NOMO-1 (cell line): Measurements from ENCODE around the gene ROR1.
"Not testable (repeated sequence)": the region's sequence is repeated elsewhere in the genome, so short reads cannot be mapped to it uniquely, and the experiment has no call there.

Experiments
- DNase-seq, 2 experiments: peaks; one replicate each; lab custom pipeline; 2025; ENCODE audit not compliant: unreplicated experiment in 2 of 2; lab: John Stamatoyannopoulos, UW

ROR1 gene

DNA sequence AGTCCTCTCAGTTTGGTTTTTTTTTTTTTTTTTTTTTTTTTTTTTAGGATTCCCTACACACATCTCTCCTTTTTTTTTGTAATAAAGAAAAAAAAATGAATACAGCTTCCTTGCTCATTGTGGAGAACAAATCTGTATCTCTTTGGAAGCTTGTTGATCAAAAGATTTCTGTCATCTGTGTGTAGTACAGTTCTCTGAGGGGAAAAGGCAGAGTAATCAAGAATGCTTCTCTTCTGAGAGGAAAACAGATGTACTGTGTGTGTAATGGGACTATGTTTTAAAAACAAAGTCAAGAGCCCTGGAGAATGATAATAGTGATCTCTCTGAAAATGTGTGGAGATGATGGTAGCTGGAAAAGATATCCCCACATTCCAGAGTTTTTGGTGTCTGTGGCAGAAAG lies 16.5 kb upstream of the ROR1 start:
- DNase-seq, result no peak

DNA sequence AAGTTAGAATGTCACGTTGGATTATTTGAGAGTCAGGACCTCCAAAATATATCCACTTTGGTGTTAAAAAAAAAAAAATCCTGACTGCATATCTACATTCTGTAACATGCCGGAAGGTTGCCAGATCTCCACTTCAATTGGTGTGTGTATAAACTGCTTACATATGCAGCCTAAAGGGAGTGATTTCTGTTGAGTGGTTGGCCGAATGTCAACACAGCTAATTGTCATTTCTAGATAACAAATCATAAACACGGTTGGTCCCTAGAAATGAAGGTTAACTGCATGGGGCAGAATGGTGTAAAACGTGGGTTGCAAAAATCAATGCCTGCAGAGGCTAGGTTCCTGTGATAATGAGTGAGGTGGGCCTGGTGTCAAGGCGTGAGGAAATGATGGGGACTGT lies 15.0 kb upstream of the ROR1 start:
- no peak for DNase-seq

DNA sequence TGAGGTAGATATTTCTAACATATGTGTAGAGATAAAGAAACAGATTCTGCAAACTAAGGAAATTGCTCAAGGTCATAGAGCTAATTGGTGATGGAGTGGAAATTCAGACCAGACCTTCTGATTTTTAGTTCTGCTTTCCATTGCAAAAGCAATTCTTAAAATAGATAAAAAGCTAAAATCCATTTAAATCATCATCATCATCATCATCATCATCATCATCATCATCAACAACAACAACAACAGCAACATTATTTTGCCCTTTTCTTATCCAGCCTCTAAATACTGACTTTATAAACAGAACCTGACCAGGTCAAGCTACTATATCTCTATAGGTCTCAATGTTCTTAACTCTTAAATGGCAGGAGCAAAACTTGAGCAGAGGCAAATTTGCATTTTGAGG lies 14.0 kb upstream of the ROR1 start:
- DNase-seq, result peak in 1 of 2 experiments; percentile 32

DNA sequence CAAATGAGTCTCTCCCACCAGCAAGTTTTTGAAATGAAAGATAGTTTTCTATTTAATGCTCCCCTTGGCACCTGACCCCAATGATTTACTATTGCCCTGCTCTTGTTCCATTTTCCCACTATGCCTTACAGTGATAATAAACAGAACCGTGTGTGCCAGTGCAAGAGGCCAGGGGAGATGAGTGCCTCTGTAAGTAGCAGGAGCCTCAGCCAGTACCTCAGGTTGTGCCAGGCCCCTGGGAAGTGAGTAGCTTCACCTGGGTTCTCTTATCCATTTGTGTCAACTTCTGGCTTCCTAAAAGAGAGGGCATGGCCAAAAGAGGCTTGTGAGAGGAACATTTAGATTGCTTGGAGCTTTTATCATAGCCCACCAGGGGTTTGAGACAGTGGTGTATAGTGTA lies 3.4 kb upstream of the ROR1 start:
- DNase-seq, result no peak

DNA sequence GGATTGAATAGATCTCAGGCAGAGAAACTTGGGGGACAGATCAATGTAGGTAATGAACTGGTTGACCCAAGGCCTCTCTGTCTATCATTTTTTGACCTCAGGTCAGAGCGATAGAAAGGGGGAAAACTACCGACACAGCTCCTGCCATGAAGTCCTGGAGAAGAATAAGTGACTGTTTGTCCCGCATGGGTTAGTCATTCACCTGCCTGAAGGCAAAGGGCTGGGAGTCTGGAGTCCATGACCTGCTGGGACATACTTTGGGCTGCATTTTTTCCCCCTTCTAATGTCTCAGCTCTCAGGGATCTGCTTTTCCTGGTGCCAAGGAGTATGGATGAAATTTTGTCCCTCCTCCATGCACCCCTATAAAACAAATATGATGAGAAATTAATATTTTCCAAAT lies 1.6 kb upstream of the ROR1 start:
- DNase-seq, result no peak

DNA sequence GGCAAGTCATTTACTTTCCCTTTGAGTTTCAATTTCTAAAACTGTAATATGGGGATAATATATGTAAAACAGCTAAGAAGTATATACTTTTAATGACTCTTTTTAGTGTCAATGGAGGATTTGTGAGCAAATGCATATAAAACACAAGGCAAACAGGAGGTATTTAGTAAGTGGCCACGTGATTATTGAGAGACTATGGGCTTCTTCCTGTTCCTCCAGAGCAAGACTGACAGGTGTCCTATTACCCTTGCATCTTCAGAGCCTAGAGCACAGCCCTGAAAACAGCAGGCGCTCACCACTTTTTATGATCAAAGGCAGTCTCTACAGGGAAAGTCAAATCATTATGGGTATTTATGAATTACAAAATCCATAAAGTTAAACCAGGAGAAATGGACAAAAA lies 941 bp upstream of the ROR1 start:
- no peak for DNase-seq

DNA sequence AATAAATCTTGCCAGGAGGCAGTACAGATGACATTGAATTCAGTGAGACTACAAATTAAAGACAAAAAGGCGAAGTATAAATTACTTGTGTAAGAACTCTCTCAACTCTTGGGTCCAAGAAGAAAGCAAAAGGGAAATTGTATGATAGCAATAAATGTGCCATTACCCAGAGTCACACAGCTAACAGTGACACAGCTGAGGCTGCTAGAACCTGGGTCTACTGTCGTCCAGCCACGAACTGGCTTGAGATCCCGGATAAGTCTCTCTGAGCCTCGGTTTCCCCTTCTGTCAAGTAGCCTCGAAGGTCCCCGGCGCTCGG lies 362 bp upstream of the ROR1 start:
- peak in 1 of 2 experiments; percentile 25 for DNase-seq

DNA sequence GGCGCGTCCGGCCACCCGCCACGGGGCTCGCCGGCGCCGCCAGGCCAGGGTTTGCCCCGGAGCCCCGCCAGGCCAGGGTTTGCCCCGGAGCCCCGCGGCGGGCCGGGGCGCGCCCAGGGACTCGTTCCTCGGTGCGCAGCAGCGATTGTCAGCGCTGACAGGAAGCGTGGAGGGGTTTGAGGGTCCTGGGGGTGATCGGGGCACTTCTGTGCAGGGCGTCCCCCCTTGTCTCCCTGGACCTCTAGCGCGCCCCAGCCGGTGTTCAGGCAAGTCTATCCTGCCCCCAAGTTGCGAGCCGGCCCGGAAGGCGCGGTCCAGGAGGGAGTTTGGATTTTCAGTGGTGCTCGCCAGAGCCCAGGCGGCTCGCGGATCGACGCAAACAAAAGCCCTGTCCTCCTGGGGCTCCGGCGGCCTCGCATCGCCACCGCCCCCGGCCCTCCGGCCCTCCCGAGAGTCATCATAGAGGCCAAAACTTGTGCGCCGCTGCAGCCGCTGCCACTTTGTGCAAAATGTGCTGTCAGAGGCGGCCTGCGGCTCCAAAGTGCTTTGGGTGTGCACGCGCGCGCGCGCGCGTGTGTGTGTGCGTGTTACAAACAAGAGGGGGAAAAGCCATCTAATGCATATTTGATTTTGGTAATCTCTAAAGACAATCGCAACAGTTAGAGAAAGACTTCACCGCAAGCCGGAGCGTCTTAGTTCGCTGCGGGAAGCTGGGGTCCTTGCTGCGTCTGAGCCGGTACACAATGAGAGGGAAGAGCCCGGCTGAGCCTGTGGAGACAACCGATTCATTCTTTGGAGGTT lies 1.0 kb downstream of the ROR1 start:
- DNase-seq, result no peak

DNA sequence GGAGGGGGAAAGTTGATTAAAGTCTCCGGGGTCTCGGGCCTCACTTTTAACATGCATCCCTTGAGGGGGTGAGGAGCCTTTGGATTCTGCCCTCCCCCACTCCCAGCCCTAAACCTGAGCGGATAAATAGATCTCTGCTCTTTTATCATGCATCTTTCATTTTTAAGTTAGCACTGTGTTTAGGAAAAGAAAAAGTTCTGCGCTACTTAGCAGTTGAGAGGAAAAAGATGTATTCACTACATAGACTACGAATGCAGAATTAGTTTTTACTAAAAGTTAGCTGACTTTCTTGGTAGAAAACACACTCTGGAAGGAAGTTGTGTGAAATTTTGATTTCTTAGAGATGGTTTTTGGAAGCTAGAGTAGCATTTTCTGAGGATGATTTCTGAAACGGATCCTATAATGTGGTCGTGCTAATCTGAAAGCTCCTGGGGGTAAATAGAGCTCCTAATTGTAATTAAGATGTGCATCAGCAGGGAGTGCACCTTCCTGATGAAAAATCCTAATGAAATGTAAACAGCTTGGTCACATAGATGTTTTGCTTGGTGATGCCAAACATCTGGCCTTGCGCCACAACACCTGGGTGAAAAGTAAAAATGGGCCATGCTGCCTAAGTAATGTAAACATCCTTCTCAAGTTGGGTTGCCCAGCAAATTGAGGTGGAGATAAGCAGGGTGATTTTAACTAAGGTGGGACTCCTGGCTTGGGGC lies 1.8 kb downstream of the ROR1 start:
- DNase-seq, result no peak

DNA sequence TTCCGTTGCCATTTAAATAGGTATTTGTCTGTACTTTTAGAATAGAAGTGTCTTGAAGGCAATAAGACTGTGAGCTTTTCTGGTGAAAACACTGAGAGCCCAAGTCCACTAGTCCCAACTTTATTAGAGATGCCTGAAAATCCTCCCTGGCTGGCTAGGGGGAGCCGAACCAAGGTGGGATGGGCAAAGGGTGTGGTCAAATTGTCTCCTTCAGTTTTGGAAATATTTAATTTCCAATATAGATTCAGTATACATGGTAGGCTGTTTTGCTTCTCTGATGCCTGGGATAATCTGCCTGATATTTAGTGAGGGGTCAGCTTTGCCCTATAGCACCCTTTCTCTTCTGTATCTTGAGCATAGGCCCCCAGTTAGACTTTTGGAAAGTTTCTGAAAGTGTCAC lies 3.5 kb downstream of the ROR1 start:
- DNase-seq, result no peak

DNA sequence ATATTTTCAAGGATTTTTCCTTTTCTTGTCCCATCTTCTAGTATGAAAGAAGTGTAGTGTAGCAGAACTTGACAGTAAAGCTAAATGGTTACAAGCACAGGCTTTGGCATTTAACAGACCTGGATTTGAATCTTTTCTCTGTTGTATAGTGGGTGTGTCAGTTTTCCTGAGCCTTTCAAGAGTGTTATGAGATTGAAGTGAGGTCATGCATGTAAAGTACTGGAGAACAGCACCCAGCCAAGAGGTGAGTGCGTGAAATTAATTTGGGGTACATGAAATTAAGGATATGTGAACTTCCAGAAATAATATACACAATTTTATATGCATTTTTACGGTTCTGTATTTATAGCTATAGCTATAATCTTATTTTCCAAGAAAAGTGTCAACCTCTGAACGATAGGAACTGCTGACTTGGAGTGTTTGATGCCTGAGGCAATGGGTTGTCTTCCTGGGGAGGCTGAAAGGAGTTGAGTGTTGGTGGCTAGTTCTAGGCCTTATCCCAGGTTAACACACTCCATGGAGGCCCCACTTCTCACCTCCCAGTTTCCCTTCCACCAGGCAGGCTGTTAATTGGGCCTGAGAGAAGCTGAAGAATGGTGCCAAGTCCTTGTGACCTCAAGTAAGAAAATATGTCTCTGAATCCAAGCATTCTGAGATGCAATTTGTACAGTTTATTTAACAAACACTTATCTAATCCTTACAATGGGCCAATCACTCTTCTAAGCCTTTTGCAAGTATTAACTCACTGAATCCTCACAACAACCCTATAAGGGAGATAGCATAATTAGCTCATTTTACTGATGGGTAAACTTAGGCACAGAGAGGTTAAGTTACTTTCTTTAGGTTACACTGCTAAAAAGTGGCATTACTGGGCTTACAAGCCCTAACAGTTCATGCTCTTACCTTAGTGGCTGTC lies 4.4 kb downstream of the ROR1 start:
- DNase-seq, result no peak

DNA sequence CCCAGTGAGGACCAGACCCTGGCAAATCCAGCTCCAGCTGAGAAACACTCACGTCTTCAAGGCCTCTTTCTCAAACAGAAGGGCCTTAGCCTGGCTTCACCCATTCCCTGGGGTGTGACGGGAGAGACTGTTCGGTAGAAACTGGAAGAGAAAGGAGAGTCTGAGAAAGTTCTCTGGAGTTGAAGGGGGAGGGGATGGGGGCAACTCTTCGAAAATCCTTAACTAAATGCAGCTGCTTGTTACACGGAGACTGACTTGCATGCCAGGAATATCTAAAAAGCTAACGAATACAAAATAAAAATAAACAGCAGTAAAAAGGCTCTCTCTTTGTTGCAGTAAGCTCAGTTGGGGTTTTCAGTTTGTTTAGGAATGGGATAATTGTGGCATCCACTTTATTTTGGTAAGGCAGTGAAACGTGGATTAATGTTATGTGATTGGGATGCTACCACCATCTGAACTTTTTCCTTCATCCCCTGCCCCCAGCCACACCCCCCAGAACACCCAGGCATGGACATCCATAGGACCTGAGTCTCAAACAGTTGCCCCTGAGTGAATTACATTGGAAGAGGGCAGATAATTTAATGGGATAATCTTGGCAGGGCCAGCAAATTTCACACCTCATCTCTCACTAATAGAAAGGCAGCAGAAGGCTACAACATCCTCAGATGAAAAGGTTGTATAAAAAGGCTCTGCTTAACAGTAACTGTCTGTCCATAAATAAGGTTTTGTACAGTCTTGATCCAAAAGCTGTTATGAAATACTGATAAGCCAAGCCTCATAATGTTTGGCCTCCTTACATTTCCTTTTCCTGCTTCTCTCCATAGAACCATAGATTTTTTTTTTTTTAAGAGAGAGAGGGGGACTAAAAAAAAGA lies 5.8 kb downstream of the ROR1 start:
- DNase-seq, result no peak

DNA sequence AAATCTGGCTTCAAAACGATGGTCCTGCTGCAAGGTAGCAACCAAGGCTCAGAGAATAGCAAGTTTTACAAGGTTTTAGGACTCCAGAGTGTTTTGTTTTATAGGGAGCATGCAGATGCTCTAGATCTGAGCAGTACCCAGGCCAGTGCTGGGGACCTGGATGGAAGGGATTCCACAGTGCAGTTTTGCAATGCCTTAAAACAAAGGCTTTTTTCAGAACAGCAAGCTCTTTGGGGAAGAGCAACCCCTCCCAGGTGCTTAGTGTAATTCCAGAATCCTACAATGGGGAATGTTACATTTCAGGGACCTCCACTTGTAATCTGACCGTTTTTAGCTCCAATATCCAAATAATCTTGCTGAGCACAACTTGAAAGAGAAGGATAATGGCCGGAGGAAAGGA lies 6.7 kb downstream of the ROR1 start:
- no peak for DNase-seq

DNA sequence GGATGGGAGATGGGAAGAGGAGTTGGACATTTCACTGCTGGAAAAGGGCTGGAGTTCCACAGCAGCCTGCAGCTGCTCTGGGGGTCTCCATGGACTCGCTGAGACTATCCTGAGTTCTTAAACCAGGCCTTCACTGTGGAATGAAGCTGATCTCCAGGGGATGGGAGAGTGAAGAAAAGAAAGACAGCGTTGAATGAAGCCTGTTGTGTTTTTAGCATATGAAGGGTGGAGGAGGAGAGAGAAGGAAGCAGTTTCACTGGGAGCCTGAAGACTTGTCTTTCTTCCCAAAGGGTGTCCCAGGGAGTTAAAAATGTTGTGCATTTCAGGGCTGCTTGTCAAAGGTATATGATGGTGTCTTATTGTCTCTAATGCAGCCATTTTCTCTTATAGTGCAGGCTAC lies 9.2 kb downstream of the ROR1 start:
- DNase-seq, result no peak

DNA sequence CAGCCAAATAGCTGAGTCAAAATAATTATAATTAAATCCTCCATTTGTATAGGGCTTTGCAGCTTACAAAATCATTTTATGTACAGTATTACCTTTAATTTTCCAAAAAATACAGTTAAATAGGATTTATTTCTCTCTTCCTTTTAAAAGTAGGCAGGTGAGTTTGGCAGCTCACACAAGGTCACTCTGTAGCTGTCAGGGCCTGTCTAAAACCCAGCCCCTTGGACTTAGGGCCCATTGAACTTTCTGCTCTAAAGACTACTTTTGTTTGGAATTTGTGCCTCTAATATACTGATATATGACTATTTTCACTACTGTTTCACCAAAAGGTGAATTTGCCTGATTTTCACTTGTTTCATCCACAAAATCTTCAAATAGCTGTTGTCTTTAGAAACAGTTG lies 10.3 kb downstream of the ROR1 start:
- no peak for DNase-seq

DNA sequence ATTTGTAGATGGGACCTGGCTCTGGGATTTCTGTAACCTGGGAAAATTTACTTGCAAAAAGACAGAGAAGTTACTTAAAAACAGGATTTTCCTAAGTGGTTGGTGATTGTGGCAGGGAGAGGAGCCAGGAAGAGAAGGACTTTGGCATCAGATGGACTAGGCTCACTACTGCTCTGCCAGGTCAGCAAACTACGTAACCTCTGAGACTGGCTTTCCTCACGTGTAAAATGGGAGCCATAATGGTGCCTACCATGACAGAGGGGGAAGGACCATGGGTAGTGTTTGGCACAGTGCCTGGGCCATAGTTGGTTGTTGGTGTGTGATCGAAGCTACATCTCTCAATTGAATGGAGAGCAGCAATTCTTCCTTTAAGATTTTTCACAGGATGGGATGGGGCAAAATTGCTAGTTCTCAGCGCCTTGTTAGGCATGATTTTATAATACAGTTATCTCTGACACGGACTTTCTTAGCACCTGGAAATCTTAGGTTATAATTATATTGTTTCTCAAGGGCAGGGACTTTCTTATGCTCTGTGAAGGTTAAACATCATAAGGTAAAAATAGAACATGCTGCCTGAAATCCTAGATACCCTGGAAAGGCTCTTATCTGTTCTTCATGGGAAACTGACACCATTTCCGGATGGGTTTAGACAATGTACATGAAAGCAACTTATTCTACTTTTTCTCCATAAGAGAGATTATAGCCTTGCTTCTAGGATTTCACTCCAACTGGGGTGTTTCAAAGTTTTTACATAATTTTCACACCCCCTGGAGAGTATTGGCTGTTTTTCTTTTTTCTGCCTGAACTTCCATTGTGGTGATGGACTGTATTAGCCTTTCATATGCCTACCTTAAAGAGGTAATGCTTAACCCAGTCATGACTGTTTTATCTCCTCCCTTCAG lies 10.9 kb downstream of the ROR1 start:
- DNase-seq, result no peak

DNA sequence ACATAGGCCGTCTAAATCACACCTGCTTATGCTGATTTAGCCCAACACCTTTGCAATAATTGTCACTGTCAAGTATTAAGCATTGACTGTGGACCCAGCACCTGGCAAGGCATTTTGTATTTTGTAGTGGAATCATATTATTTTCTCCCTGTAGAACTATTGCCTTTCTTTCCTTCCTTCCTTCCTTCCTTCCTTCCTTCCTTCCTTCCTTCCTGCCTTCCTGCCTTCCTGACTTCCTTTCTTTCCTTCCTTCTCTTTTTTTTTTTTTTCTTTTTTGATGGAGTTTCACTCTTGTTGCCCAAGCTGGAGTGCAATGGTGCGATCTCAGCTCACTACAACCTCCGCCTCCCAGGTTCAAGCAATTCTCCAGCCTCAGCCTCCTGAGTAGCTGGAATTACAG lies 13.5 kb downstream of the ROR1 start:
- DNase-seq, result not testable (repeated sequence)

DNA sequence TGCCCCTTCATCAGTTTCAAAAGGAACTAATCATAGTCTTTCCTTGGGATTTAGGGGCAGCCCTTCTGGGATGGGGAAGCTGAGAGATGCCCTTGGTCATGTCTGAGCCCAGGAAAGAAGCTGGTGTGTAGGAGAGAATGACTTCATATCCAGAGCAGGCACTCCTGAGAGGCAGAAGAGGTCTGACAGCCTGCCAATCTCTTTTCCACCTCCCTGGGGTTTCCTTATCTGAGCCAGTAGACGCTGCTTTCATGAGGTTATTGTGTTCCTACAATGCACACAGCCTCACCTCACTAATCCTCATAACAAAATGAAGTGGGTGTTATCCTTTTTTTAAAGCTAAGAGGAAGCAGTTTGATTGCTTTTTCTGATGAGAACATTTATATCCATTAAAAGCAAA lies 14.1 kb downstream of the ROR1 start:
- no peak for DNase-seq

DNA sequence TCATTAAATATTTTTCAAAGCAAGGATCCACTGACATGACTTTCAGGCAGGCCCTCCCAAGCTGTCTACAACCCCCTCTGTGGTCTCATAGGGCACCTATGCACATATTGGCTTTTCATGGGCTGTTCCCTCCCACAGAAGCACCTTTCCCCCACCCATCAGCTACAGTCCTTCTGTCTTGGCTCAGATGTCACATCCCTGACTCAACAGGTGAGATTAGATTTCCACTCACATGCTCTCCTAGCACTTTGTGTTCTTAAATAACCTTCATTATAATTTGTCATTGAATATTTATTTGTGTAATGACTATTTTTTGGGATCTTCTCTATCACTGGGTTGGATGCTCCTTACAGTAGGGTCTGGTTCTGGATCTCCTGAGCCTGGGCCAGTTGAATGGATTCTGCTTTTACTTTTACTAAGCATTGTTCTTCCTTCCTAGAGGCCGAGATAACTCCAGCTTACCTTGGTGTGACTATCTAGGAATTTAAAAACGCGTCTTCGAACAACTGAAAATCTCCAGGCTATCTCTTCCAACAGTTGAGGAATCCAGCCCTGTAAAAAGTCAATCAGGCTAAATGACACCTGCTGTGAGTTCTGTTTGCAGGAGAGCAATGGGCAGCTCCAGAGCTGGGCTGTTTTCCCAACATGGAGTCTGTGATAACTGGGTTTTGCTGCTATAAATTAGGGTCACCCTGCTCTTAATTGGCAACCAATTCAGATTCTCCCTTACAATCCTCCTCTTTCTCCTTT lies 16.2 kb downstream of the ROR1 start:
- DNase-seq, result no peak
